ENCODE measurements around the gene UCN2. TPM values are rescaled to one million over a fixed set of nuclear protein-coding genes. Genes with fewer than 3 reads are reported as not detected.

Gene UCN2
- total RNA-seq, 1 experiment from 2014 or later = 0.49 TPM

DNA sequence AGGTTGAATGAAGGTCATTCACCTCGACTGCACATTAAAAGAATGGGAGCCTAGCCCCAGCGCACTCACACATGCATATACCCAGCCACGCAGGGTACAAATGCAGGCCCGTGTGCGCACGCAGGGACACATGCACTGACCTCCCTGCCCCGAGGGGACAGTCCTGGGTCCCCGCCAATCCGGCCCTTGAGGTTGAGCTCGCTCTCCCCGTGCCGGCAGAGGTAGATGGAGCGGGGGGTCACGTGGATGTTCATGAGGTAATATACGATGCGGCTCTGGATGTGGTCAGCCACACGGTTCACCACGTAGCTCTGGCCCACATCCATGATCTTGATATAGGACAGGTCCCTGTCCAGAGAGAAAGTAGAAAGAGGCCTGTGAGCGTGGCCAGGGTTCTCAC, 27.5 kb downstream of the UCN2 start:
- Histone ChIP-seq H3K36me3 (ENCODE audit: insufficient read depth, low read length, poor library complexity, severe bottlenecking) (no peaks in the 10 kb centered on the region), H3K27me3 (replicated peaks; ENCODE audit: insufficient read depth, low read depth, low read length, poor library complexity) (no peaks in the 10 kb centered on the region), H3K4me1 (ENCODE audit: insufficient read depth, low read length, poor library complexity, severe bottlenecking) (no peaks in the 10 kb centered on the region), H3K27ac (ENCODE audit: low read depth, low read length, poor library complexity, severe bottlenecking) (no peak overlapping the region), H3K9me3 (ENCODE audit: low read depth, low read length, poor library complexity, severe bottlenecking) (no peaks in the 10 kb centered on the region), H3K4me3 (ENCODE audit: low read depth, low read length, poor library complexity, severe bottlenecking) (no peak overlapping the region)
- BruUV-seq (replicated peaks) = no TSS peak
- intact Hi-C loops (cut with micrococcal nuclease; ENCODE audit: unreplicated experiment) = no loop called here
- TF ChIP-seq EZH2 (IDR thresholded peaks at IDR 0.05; ENCODE audit: borderline replicate concordance, low read depth, low read length, poor library complexity, severe bottlenecking) (no peak), CTCF (conservative IDR thresholded peaks at IDR 0.05; ENCODE audit: low read depth, low read length) (no peak)
- ChIA-PET CTCF (interaction anchor here (0.6 kb wide), 1 partner anchor 15 kb away, joined by 3 read pairs; no protein-coding TSS in a partner anchor), POLR2A (ENCODE audit: low non-redundant PET) (no interaction called here)
- no peak for DNase-seq (ENCODE audit: low spot score)

- no TSS peak for BruUV-seq (replicated peaks)
- Histone ChIP-seq H3K4me3 (ENCODE audit: low read depth, low read length, poor library complexity, severe bottlenecking) (no peak overlapping the region), H3K4me1 (ENCODE audit: insufficient read depth, low read length, poor library complexity, severe bottlenecking) (no peaks in the 10 kb centered on the region), H3K36me3 (ENCODE audit: insufficient read depth, low read length, poor library complexity, severe bottlenecking) (no peaks in the 10 kb centered on the region), H3K27me3 (replicated peaks; ENCODE audit: insufficient read depth, low read depth, low read length, poor library complexity) (no peaks in the 10 kb centered on the region), H3K27ac (ENCODE audit: low read depth, low read length, poor library complexity, severe bottlenecking) (no peak overlapping the region), H3K9me3 (ENCODE audit: low read depth, low read length, poor library complexity, severe bottlenecking) (no peaks in the 10 kb centered on the region)
- ChIA-PET CTCF (no interaction called here), POLR2A (ENCODE audit: low non-redundant PET) (no interaction called here)
- no peak for TF ChIP-seq CTCF (conservative IDR thresholded peaks at IDR 0.05; ENCODE audit: low read depth, low read length)
- TF ChIP-seq EZH2 (IDR thresholded peaks at IDR 0.05; ENCODE audit: borderline replicate concordance, low read depth, low read length, poor library complexity, severe bottlenecking) = no peak
- intact Hi-C loops (cut with micrococcal nuclease; ENCODE audit: unreplicated experiment) = no loop called here
- DNase-seq (ENCODE audit: low spot score) = no peak
Observed at GRCh38 chr3:48535578-48535977, 28.0 kb downstream of the UCN2 start.

DNA sequence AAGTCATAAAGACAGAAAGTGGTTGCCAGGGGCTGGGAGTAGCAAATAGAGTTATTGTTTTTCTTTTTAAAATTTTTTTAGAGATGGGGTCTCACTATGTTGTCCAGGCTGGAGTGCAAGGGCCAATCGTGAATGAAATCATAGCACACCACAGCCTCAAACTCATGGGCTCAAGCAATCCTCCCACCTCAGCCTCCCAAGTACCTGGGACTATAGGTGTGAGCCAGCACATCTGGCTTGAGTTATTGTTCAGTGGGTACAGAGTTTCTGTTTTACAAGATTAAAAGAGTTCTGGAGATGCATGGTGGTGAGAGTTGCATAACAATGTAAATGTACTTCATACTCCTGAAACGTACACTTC, 30.6 kb downstream of the UCN2 start:
- CTCF ChIA-PET = no interaction called here
- no TSS peak for BruUV-seq (replicated peaks)
- POLR2A ChIA-PET (ENCODE audit: low non-redundant PET) = no interaction called here

More for the DNA sequence above, 30.6 kb downstream of the UCN2 start:
- Histone ChIP-seq H3K36me3 (ENCODE audit: insufficient read depth, low read length, poor library complexity, severe bottlenecking) (no peaks in the 10 kb centered on the region), H3K27ac (ENCODE audit: low read depth, low read length, poor library complexity, severe bottlenecking) (no peak overlapping the region), H3K27me3 (replicated peaks; ENCODE audit: insufficient read depth, low read depth, low read length, poor library complexity) (no peaks in the 10 kb centered on the region), H3K9me3 (ENCODE audit: low read depth, low read length, poor library complexity, severe bottlenecking) (no peaks in the 10 kb centered on the region), H3K4me3 (ENCODE audit: low read depth, low read length, poor library complexity, severe bottlenecking) (no peak overlapping the region), H3K4me1 (ENCODE audit: insufficient read depth, low read length, poor library complexity, severe bottlenecking) (no peaks in the 10 kb centered on the region)
- DNase-seq (ENCODE audit: low spot score) = no peak
- no peak for TF ChIP-seq EZH2 (IDR thresholded peaks at IDR 0.05; ENCODE audit: borderline replicate concordance, low read depth, low read length, poor library complexity, severe bottlenecking)
- TF ChIP-seq CTCF (conservative IDR thresholded peaks at IDR 0.05; ENCODE audit: low read depth, low read length) = no peak
- intact Hi-C loops (cut with micrococcal nuclease; ENCODE audit: unreplicated experiment) = no loop called here
